Measurements from ENCODE around the gene SV2B. TPM values are rescaled to one million over a fixed set of nuclear protein-coding genes. Genes with fewer than 3 reads are reported as not detected.

The SV2B gene
- total RNA-seq, 6 donors from 2014 or later = 0.40 to 1.4 (median 0.62) TPM; not detected in 2

GRCh38 chr15:91182101-91182500 lies 82.0 kb downstream of the SV2B start:
- WGBS, 2 donors = 79 to 83% methylated on average over 3 of the region's 3 CpGs
- H3K27me3 ChIP-seq = no peaks in the 10 kb centered on the region
- H3K4me3 ChIP-seq = no peak overlapping the region
- no peak for DNase-seq
- H3K36me3 ChIP-seq = no peaks in the 10 kb centered on the region
- no peaks in the 10 kb centered on the region for H3K4me1 ChIP-seq
- no peak overlapping the region for H3K27ac ChIP-seq
- H3K9me3 ChIP-seq = no peaks in the 10 kb centered on the region
- ATAC-seq (ENCODE audit: low FRiP score in 2 of 2) = no peak
- TF ChIP-seq POLR2AphosphoS5 (IDR thresholded peaks at IDR 0.05) (no peak), EP300 (IDR thresholded peaks at IDR 0.05) (no peak), POLR2A (IDR thresholded peaks at IDR 0.05) (no peak), CTCF (IDR thresholded peaks at IDR 0.05) (no peak)

- no peaks in the 10 kb centered on the region for H3K27me3 ChIP-seq
- TF ChIP-seq EP300 (IDR thresholded peaks at IDR 0.05) (no peak), CTCF (IDR thresholded peaks at IDR 0.05) (no peak), POLR2AphosphoS5 (IDR thresholded peaks at IDR 0.05) (no peak), POLR2A (IDR thresholded peaks at IDR 0.05) (no peak)
- no peak for ATAC-seq (ENCODE audit: low FRiP score in 2 of 2)
- H3K36me3 ChIP-seq = no peaks in the 10 kb centered on the region
- 42 to 44% methylated on average over 6 of the region's 6 CpGs for WGBS, 2 donors
- no peaks in the 10 kb centered on the region for H3K9me3 ChIP-seq
- H3K4me3 ChIP-seq = no peak overlapping the region
- no peak for DNase-seq
- H3K27ac ChIP-seq = no peak overlapping the region
- no peaks in the 10 kb centered on the region for H3K4me1 ChIP-seq
Measured at GRCh38 chr15:91183596-91183995, 83.5 kb downstream of the SV2B start.

- H3K4me3 ChIP-seq = no peak overlapping the region
- DNase-seq (no peak), ATAC-seq (ENCODE audit: low FRiP score in 2 of 2) (no peak)
- no peaks in the 10 kb centered on the region for H3K4me1 ChIP-seq
- no peaks in the 10 kb centered on the region for H3K27me3 ChIP-seq
- TF ChIP-seq POLR2A (IDR thresholded peaks at IDR 0.05) = no peak
- no peak for TF ChIP-seq EP300 (IDR thresholded peaks at IDR 0.05)
- no peak for TF ChIP-seq CTCF (IDR thresholded peaks at IDR 0.05)
- no peak for TF ChIP-seq POLR2AphosphoS5 (IDR thresholded peaks at IDR 0.05)
- H3K36me3 ChIP-seq = no peaks in the 10 kb centered on the region
- no peak overlapping the region for H3K27ac ChIP-seq
- H3K9me3 ChIP-seq = no peaks in the 10 kb centered on the region
- WGBS, 2 donors = 86 to 89% methylated on average over 2 of the region's 2 CpGs
Measured at GRCh38 chr15:91184441-91184840, 84.4 kb downstream of the SV2B start.

- ATAC-seq (ENCODE audit: low FRiP score in 2 of 2) = no peak
- WGBS, 2 donors = 49 to 55% methylated on average over 6 of the region's 6 CpGs
- no peak for TF ChIP-seq CTCF (IDR thresholded peaks at IDR 0.05)
- TF ChIP-seq POLR2A (IDR thresholded peaks at IDR 0.05) = no peak
- no peak for TF ChIP-seq EP300 (IDR thresholded peaks at IDR 0.05)
- TF ChIP-seq POLR2AphosphoS5 (IDR thresholded peaks at IDR 0.05) = no peak
Measured at GRCh38 chr15:91186904-91187656, 87.0 kb downstream of the SV2B start.

GRCh38 chr15:91192285-91192684 lies 92.2 kb downstream of the SV2B start:
- Histone ChIP-seq H3K4me3 (no peak overlapping the region), H3K27me3 (no peaks in the 10 kb centered on the region), H3K27ac (no peak overlapping the region), H3K4me1 (no peaks in the 10 kb centered on the region), H3K9me3 (no peaks in the 10 kb centered on the region), H3K36me3 (no peaks in the 10 kb centered on the region)
- 74 to 86% methylated on average over 1 of the region's 1 CpG for WGBS, 2 donors
- TF ChIP-seq CTCF (IDR thresholded peaks at IDR 0.05) = no peak
- TF ChIP-seq POLR2A (IDR thresholded peaks at IDR 0.05) = no peak
- TF ChIP-seq EP300 (IDR thresholded peaks at IDR 0.05) = no peak
- no peak for TF ChIP-seq POLR2AphosphoS5 (IDR thresholded peaks at IDR 0.05)
- no peak for DNase-seq
- ATAC-seq (ENCODE audit: low FRiP score in 2 of 2) = no peak

More at GRCh38 chr15:91186904-91187656, 87.0 kb downstream of the SV2B start:
- Histone ChIP-seq H3K27ac (no peak overlapping the region), H3K4me1 (no peaks in the 10 kb centered on the region), H3K4me3 (no peak overlapping the region), H3K9me3 (no peaks in the 10 kb centered on the region), H3K36me3 (no peaks in the 10 kb centered on the region), H3K27me3 (no peaks in the 10 kb centered on the region)
- no peak for DNase-seq

Data from upper lobe of left lung (tissue), 6 donors.